ENCODE data around the gene AKAP6.
"Not testable (repeated sequence)": the region's sequence is repeated elsewhere in the genome, so short reads cannot be mapped to it uniquely, and the experiment has no call there.

The AKAP6 gene

DNA sequence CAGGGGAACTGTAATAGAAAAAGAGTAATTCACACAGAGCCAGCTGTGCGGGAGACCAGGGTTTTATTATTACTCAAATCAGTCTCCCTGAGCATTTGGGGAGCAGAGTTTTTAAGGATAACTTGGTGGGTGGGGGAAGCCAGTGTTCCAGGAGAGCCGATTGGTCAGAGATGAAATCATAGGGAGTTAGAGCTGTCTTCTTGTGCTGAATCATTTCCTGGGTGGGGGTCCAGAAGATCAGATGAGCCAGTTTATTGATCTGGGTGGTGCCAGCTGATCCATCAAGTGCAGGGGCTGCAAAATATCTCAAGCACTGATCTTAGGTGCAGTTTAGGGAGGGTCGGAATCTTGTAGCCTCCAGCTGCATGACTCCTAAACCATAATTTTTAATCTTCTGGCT lies 44.1 kb downstream of the AKAP6 start:
- DNase-seq, result not testable (repeated sequence)

DNA sequence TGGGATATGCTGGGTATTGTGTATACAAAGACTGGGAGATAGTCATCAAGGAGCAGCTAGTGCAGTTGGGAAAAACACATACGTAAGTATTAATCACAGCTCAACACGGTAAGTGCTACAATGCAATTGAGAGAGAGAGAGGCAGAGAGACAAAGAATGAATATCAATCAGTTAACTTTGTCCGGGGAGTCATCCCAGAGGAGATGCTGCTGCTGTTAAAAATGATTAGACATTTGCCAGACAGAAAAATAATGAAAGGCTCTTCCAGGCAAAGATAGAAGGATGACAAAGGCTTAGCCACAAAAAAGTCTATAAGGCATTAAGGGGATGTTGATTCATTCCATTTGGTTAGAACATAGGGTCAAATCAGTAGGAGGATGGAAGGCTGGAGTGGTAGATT lies 45.1 kb downstream of the AKAP6 start:
- no peak for DNase-seq

DNA sequence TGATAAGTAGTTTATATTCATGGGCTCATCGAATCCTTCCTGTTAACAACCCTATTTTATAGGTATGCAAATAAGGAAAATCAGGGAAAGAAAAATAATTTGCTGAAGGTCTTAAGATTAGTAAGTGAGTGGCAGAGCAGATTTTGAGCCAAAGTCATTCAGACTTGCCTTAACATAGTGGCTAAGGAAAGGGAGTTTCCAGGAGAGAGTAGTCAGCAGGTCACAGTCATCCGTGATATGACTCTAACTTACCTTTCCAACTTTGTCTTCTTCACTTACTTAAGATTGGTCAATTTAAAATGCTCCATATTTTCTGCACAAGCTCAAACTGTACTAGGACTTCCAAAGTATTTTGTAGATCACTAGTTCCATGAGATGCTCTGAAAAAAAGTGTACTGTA lies 46.6 kb downstream of the AKAP6 start:
- no peak for DNase-seq

DNA sequence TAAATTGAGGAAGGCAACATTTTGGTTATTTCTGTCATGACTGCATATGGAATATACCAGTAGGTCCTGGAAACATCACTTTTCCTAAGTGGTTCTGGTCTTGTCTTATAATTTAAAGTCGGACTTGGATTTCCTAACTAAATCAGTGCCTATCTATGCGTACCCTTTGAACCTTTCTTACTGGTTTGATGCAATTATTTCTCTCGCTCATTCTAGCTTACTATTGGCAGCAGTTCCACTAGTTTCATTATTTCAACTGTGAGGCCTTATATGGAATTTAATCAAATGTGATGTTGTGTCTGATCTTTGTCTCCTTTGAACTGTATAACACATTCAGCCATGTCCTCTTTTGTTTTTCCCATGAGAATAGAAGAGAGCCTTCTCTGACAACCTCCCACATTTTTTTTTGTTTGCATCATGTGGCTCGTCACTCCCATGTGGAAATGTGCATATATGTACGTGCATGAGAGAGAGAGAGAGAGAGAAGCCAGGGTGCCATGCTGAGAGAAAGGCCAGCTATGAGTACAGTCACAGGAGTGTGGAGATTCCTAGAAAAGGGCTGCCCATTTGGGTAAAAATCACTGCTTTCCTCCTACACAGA lies 48.0 kb downstream of the AKAP6 start:
- DNase-seq, result no peak

DNA sequence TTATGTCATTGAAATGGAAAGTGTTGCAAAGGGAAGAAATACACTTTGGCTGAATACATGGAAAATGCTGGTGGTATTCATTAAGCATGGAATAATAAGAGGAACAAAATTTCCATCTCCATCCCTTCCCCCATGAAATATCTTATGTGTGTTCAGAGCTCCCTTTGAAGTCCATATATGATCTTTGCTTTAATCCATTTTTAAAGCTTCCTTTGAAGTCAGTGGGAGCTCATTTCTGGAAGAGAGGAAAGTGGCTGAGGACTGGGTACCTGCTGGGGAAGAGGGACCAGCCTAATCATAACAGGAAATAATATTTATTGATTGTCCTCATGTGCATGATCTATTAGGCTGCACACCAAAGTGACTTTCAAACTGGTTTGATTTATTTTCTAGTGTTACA lies 49.2 kb downstream of the AKAP6 start:
- DNase-seq, result no peak

DNA sequence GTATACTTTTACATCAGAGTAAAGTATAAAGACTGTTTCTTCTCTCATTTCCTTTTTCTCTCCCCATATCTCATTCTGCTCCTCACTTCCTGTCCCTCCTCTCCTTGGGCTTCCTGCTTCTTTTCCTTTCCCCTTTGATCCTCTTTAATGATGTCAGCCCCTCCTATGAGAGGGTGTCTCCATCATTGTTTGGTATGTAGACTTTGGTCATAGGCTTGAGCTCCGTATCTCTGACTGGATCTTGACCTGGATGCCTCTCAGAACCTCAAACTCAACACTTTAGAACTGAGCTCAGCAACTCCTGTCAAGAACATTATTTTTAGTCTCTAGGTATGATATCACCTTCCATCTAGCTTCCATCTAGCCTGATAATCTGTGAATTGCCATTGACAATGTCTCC lies 50.3 kb downstream of the AKAP6 start:
- DNase-seq, result no peak

DNA sequence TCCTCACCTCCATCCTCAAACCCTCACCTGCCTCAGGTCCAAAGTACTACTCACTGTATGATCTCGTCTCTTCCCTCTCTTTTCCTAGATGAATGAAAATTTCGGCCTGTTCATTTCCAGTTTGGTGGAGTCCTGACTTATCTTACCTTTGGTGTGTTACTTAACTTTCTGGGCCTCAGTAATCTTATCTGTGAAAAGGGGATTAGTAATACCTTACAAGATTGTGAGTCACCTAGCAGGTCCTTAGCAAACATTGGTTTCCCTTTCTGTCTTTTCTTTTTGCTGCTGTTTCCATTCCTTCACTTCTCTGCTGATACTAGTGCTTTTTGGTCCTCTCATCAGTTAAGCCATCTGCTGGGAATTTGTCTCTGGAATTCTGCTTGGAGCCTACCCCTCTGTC lies 52.8 kb downstream of the AKAP6 start:
- DNase-seq, result no peak

DNA sequence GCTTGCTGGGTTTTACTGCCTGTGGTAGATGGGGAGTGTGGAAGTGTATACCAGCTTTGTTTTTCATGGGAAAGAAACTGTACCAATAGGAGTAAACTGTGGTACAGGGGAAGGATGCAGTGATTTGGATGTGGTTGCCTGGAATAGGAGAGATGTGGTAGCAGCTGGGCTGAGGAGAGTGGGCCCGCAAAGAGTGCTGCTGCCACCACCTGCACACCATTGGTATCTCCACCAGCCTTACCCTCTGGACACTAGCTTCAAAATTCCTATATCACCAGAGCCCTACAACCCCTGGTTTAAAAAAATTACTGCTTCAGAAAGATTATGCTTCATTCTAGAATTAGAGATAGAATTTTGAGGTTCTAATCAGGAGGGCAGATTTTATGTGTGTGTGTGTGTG lies 53.6 kb downstream of the AKAP6 start:
- no peak for DNase-seq

DNA sequence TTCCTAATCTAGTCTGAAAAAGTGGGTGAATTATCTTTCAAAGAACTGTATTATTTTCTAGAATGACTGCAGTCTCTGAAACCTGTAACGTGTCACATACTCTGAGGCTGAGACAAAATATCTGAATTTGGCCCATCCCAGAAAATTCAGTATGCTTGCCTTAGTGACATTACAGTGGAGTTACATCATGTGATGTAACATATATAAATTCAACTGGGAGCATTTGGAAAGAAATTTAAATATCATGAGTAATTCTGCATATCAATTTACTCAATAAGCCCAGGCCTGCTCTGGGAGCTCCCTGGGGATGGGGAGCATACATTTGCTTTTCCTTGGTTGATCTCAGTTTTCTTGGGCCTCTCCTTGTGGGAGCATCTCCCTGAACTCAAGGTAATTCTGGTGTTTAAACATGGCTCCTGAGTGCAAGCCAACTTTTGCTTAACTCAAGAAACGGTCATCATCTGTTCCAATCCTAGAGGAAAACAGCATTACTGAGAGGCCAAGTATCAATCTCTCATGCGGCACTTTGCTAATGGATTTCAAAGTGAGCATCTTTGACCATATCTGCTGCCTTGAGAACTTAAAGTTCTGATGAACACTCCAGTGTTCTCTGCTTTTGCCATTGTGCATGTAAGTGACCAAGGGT lies 54.4 kb downstream of the AKAP6 start:
- DNase-seq, result no peak

DNA sequence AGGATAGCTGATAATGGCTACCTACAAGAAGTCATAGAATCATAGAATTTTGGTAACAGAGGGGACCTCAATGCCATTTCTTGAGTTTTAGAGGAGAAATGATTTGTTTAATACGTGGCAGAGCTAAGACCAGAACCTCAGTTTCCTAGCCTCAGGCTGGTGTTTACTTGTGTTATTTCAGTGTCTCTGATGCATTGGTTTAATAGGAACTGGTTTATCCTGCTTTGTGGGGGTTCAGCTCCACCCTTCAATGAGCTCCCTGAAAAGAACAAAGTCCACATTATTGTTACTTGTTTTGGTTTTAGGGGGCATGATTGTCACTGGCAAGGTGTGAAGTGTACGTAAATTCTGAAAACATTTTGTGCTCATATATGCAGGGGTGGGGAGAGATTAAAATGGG lies 55.4 kb downstream of the AKAP6 start:
- no peak for DNase-seq

DNA sequence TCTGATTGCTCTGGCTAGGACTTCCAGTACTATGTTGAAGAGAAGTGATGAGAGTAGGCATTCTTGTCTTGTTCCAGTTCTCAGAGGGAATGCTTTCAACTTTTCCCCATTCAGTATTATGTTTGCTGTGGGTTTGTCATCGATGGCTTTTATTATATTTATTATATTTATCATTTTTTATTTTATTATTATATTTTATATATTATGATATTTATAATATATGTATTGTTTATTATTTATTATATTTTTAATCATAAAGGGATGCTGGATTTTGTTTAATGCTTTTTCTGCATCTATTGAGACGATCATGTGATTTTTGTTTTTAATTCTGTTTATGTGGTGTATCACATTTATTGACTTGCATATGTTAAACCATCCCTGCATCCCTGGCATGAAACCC lies 58.2 kb downstream of the AKAP6 start:
- not testable (repeated sequence) for DNase-seq

DNA sequence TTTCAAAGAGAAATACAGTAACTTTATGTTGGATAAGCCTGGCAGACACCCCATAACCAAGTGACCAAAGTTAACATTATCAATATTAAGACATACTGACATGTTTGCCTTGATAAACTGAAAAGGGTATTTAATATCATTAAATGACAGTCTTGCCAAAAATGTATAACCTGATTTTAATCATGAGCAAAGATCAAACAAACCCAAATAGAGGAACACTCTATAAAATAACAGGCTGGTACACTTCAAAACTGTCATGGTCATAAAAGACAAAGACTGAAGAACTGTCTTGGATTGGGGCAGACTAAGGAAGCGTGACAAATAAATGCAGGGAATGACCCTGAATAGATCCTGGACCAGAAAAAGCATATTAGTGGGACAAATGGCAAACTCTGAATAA lies 64.0 kb downstream of the AKAP6 start:
- no peak for DNase-seq

DNA sequence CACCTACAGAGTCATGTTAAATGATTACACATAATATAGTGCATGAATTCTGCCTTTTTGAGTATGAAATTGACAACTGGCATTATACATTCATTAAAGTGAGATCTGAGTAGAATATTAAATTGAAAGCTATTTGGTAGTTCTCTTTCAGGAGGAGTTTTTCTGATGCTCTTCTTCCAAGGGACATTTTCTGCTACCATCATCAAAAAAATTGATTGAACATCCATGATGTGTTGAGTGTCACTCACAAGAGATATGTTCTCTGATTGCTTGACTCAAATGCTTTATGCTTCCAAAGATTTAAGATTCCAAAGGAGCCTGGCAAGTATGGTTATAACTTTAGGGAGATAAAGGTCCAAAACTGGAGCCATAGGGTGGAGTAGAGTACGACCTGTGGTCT lies 64.9 kb downstream of the AKAP6 start:
- DNase-seq, result no peak

DNA sequence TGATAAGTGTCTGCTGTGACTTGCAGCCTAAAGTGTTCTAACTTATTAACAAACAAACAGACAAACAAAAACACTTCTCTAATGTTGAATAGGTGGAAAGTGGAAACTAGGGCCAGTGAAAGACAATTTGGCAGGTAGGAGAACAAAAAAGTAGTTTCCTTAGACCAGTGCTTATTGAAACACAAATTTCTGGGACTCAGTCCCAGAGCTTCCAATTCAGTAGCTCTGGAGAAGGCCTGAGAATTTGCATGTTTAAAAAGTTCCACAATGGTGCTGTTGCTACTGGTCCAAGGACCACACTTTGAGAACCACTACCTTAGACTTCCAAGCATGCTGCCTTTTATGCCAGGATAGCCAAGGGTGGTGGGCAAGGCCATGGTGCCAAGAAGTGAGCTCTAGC lies 67.8 kb downstream of the AKAP6 start:
- DNase-seq, result no peak

DNA sequence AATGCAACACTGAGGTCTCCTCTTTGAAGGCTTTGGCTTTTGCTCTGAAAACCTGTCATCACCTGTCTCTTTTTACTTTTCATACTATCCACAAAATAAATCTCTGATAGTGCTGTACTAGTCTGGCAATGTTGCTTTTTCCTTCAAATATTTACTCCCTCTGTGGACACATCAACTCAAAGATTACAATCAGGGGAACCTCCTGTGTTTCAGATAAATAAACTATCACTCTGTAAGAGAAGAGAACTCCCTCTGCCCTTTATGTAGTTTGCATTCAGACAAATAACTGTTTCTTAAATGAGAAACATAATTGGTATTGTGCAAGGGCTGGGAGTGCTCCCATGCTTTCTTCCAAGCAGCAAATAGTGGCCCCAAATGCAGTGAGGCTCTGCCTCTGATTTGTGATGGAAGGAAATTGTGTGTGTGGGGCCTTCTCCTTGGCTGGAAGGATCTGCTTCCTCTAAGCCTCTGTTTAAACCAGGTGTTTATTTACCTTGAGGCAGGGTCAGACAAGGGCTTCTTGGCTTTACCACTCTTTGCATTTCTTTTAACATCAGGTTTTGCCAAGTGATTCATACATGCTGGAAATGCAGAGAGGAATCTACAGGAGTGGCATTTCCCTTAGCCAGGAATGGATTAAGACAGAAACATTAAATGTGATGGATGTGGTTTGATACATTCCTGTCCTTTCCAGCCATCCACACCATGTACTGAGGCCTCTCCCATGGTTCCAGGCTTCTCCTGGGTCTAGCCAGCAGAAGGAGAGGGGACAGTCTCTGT lies 69.0 kb downstream of the AKAP6 start:
- DNase-seq, result no peak

DNA sequence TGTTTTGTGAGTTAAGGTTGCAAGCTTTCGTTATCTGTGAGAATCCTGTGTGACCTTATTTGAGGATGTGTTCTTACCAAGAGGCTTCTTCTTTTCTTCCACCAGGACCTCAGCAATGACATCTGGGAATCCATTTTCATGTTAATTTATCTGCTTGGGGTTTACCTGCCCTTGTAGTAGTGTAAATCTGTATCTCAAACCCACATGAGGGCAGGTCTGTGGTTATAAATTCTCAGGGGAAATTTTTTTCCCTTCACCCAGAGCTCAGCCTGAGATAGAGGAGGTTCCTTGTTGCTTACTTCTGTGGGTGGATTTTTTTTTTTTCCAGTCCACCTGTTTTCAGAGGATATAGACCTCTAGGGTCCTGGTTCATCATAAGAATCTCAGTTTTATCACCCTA lies 70.8 kb downstream of the AKAP6 start:
- DNase-seq, result no peak

DNA sequence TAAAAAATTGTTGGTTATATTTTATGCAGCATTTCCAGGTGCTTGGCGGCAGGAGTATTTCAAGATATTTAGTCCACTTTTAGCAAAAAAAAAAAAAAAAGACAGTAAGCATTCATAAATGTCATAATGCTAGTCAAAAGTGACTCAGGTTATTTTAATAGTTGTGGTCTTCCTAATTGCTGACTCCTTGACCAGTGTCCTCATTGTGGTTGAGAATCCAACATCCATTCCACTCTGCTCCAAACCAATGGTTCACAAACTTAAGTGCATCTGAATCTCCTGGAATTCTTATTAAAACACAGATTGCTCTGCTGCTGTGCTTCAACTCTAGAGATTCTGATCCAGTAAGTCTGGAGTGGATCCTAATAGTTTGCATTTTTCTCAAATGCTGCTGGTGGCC lies 71.4 kb downstream of the AKAP6 start:
- DNase-seq, result no peak

DNA sequence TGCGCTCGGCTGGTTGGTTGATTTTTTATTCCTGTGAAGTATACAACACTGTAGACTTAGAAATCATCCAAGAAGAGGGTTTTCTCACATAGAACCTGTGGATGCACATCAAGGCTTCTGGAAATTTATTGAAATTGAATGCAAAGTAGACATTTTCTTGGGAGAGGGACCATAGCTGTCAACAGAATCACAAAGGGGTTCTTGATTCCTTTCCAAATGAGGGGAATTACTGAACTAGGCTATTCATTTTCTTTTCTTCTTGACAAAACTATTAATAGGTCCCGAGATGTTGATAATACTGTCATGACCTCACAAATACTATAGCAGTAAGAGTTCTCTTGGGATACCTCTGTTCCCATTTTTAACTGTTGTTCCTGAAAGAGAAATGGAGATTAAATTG lies 73.9 kb downstream of the AKAP6 start:
- no peak for DNase-seq

DNA sequence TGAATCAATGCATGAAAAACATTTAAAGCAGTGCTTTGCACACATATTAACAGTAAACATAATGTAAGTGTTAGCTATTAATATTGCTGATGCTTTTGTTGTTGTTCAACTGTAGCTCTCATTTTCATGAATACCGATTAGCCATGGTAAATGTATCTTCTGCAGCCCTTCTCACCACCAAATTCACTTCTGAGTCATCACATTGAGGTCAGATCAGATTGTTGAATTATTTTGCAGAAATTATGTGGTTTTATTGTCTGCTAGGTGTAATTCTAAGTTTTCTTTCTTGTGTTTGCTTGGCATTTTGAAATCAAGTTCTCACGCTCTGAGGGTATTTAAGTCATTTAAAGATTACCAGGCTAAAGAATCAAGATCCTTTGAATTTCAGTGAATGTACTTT lies 74.6 kb downstream of the AKAP6 start:
- no peak for DNase-seq

DNA sequence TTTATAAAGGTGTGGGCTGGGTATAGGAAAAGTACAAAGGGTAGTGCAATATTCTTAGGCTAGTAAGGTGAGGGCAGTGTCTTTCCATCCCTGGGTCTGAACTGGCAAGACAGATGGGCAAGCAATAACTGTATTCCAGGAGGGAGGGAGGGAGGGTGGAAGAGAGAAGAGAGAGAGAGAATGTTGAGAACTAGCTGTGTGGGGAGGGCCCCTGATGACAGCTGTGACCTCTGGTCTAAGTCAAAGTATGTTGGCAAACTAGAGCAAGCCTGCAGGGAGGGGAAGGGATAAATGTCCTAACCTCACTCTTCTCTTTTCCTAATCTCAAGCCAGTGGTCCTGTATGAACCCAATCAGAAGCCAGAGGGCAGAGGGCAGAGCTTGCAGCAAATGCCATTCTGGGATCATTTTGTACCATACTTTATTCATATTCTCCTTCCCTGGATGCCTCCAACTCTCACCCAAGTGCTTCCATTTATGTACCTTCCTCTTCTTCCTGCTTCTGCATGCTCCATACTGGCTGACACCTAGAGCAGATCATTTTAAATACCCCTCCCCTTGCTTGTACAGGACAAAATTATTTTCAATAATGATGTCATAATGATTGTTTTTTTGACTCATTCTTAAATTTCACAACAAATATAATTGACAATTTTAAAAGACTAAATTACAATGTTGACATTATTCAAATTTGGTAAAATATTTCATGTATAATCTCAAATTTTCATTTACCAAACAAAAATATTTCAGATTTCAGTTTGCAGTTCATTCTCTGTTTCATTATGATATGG lies 75.9 kb downstream of the AKAP6 start:
- DNase-seq, result no peak

DNA sequence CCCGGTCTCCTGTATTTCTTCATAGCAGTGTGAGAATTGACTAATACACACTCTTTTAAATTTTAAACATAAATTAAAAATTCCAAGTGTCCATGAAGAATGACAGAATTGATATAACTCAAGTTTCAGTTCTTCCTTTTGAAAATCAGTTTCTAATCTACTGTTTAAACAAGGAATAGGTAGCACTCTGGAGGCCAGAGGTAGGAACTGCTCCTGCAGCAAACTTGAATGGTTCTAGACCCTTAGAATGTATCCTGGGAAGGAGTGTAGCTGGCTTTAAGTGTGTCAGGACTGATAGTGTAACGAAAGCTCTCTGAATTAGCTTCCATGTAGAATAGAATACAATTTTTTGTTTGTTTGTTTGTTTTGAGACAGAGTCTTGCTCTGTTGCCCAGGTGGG lies 76.8 kb downstream of the AKAP6 start:
- no peak for DNase-seq

DNA sequence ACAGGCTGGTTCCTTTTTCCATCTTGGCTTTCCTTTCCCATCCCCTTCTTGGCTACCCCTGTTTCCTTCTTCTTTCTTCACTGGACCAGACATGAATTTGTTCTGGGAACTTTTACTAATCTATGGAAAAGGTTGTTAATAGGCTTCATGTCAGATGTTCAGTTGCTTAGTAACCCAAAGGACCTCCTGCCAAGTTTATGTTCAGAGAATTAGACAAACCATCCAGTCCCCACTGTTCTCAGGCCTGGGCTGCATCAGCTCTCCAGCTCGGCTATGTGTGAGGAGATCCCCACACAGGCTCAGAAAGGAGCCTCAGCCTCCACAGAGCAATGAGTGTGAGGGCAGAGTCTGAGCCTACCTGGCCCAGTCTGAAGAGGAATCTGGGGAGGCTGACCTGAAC lies 78.0 kb downstream of the AKAP6 start:
- no peak for DNase-seq

DNA sequence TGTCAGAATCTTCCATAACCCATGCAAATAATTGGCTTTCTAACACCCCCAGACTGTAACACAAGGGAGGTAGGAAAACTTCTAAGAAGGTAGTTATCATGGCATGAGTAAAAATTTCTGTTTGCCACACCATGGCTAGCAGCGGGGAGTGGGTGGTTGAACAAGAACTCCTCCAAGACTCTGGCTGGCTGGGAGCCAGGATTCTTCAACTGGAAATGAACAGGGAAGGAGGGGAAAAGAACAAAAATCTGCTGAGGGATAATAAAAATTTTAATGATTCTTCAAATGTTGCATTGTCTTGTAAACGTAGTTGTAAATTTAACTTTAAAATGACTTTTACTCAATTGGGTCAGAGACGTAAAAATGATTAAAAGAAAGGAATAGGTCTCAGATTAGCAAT lies 78.9 kb downstream of the AKAP6 start:
- no peak for DNase-seq

DNA sequence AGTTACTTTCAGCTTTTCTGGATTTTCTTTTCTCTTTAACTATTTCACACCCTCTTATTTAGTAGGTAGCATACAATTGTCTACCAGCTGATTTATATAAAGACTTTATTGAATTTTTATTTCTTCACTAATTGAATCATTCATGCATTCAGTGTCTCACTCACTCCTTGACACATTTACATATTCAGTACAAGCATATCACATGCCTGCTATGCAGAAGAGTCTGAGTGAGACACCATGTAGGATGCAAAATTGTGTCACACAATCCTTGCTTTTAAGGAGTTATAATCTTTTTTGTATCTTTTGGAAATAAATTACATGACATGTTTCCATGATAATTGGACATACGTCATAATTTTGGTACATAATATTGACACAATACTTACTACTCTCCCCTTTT lies 83.0 kb downstream of the AKAP6 start:
- no peak for DNase-seq
